Loucy (cell line): ENCODE results near the gene SATB2.

ENCODE experiments used
- EZH2phosphoT487 ChIP-seq: fragments of 200-600 bp; IDR thresholded peaks from 2 replicates; pipeline ENCODE4 v1.6.1; 2018; ENCODE audit warnings: antibody characterized with exemption, mild to moderate bottlenecking, moderate library complexity, borderline replicate concordance
- TF ChIP-seq, protein P1 (sequence below): fragments of 200-600 bp; sonication (generic); conservative IDR thresholded peaks from 2 replicates; pipeline ENCODE4 v1.5.1; 2014; ENCODE audit warnings: mild to moderate bottlenecking, antibody characterized with exemption, low read length

DNA sequence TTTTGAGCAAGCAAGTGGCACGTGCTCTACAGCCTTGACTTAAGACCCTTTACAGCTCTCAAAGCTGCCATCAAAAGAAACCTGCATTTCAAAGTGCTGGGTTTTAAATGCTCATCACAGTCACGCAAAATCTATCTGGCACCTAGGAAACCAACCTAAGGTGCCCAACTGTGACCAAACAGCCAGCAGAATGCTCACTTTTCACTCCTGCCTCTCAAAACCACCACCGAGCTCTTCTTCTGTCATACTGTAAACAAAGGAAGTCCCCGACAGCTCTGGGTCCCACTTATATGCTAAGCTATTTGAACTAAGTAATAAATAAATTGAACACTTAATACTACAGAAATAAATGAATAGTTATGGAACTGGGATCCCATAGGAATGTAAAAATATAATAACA lies 33.6 kb downstream of the SATB2 start:
- TF ChIP-seq, protein P1, sequence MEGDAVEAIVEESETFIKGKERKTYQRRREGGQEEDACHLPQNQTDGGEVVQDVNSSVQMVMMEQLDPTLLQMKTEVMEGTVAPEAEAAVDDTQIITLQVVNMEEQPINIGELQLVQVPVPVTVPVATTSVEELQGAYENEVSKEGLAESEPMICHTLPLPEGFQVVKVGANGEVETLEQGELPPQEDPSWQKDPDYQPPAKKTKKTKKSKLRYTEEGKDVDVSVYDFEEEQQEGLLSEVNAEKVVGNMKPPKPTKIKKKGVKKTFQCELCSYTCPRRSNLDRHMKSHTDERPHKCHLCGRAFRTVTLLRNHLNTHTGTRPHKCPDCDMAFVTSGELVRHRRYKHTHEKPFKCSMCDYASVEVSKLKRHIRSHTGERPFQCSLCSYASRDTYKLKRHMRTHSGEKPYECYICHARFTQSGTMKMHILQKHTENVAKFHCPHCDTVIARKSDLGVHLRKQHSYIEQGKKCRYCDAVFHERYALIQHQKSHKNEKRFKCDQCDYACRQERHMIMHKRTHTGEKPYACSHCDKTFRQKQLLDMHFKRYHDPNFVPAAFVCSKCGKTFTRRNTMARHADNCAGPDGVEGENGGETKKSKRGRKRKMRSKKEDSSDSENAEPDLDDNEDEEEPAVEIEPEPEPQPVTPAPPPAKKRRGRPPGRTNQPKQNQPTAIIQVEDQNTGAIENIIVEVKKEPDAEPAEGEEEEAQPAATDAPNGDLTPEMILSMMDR = no peak
- no peak for TF ChIP-seq EZH2phosphoT487
